Type B pancreatic cell (in vitro differentiated cells): ENCODE results near the gene MRPL55. TPM values are rescaled to one million over a fixed set of nuclear protein-coding genes. Genes with fewer than 3 reads are reported as not detected.

Experiments
- DNase-seq: peaks from one replicate; pipeline ENCODE4 v3.0.0; 2021; ENCODE audit warnings: mixed read lengths; ENCODE audit not compliant: unreplicated experiment; ENCODE audit errors: extremely low spot score
- H3K27ac Mint-ChIP-seq: 2 replicates; pipeline ENCODE4 v1.8.0; 2021; ENCODE audit warnings: mild to moderate bottlenecking, mixed read lengths
- H3K27me3 Mint-ChIP-seq: 2 replicates; pipeline ENCODE4 v1.8.0; 2021; ENCODE audit warnings: mixed read lengths
- H3K36me3 Mint-ChIP-seq: 2 replicates; pipeline ENCODE4 v1.8.0; 2021; ENCODE audit warnings: mixed read lengths
- H3K4me1 Mint-ChIP-seq: one replicate; pipeline ENCODE4 v1.8.0; 2021; ENCODE audit warnings: mixed read lengths; ENCODE audit not compliant: unreplicated experiment
- H3K4me3 Mint-ChIP-seq: 2 replicates; pipeline ENCODE4 v1.8.0; 2021; ENCODE audit warnings: mild to moderate bottlenecking, mixed read lengths
- H3K9me3 Mint-ChIP-seq: 2 replicates; pipeline ENCODE4 v1.8.0; 2021; ENCODE audit warnings: mixed read lengths
- total RNA-seq: library from RNA; stranded (reverse); gene quantifications from 2 replicates; pipeline ENCODE4 v1.2.1, GENCODE V29; 2021; ENCODE audit warnings: low replicate concordance
- TF ChIP-seq, protein P1 (sequence below): fragments of 200-600 bp; sonication (generic); conservative IDR thresholded peaks from 2 replicates; pipeline ENCODE4 v1.5.0; 2021; ENCODE audit warnings: antibody characterized with exemption, mild to moderate bottlenecking

The MRPL55 gene
- total RNA-seq, 1 donor from 2014 or later = 47.4 TPM

DNA sequence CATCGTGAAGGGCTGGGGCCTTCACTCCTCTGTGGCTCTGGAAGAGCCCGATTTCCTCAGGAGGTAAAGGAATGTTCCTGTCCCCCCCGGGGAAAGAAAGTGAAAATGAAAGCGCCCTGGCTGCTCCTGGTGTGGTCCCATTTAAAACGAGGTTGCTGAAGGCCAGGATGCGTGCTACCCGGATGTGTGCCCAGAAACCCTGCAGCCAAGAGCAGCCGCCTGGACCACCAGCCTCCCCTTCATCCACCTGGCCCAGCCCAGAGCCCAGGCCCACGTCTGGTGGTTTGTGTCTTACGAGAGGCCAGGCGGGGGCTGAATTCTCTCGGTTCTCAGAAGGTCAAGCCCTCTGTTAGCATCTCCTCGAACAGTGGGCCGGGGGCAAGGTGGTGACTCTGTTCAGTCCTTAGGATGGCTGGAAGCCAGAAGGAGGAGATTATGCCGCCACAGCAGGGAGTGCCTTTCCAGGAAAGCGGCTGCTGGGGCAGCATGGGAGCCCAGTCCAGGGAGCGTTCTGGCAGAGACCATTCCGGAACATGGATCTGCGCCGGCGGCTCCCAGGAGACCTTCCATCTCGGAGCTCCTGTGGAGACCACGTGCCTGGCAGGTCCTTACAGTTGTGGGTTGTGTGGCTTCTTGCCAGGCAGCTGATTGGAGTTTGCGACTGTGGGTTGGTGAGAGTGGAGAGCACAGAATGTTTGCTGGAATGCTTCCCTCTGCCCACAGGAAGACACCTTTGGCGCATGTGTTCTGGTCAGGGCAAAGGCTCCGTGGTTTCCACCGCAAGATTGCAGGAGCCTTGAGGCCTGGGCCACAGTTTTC lies 32.3 kb upstream of the MRPL55 start:
- peak; percentile 69 for DNase-seq
- Mint-ChIP-seq H3K4me1 (peaks cover 15% of the 10 kb centered on the region), H3K9me3 (no peaks in the 10 kb centered on the region), H3K27me3 (peaks cover 17% of the 10 kb centered on the region), H3K4me3 (peak overlapping the region; percentile 94), H3K27ac (peak overlapping the region; percentile 98), H3K36me3 (no peaks in the 10 kb centered on the region)
- TF ChIP-seq, protein P1, sequence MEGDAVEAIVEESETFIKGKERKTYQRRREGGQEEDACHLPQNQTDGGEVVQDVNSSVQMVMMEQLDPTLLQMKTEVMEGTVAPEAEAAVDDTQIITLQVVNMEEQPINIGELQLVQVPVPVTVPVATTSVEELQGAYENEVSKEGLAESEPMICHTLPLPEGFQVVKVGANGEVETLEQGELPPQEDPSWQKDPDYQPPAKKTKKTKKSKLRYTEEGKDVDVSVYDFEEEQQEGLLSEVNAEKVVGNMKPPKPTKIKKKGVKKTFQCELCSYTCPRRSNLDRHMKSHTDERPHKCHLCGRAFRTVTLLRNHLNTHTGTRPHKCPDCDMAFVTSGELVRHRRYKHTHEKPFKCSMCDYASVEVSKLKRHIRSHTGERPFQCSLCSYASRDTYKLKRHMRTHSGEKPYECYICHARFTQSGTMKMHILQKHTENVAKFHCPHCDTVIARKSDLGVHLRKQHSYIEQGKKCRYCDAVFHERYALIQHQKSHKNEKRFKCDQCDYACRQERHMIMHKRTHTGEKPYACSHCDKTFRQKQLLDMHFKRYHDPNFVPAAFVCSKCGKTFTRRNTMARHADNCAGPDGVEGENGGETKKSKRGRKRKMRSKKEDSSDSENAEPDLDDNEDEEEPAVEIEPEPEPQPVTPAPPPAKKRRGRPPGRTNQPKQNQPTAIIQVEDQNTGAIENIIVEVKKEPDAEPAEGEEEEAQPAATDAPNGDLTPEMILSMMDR = no peak

DNA sequence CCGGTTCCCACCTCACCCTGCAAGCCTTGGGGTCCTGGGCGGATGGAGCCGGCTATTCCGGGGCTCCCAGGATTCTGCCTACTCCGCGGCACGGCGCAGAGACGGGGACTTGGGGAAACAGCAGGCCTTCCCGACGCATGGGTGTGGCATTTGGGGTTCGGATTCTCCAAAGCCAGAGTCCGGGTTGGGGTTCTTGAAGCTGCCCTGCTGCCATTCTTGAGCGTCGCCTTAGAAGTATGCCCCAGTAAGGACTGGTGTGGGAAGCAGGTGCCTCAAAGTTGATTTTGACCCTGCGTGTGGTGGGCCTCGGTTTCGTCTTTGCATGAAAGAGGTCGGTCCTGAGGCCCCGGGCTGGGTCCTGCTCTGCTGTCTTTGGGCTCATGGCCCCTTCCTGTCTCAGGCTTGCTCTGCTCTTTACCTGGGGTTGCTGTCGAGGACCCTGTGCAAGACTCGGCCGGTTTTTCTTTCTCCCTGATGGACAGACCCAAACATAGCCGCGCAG lies 31.7 kb upstream of the MRPL55 start:
- Mint-ChIP-seq H3K4me3 (peak overlapping the region; percentile 94), H3K9me3 (no peaks in the 10 kb centered on the region), H3K36me3 (no peaks in the 10 kb centered on the region), H3K4me1 (peaks cover 15% of the 10 kb centered on the region), H3K27ac (peak overlapping the region; percentile 98), H3K27me3 (peaks cover 24% of the 10 kb centered on the region)
- no peak for DNase-seq
- TF ChIP-seq, protein P1 = no peak

DNA sequence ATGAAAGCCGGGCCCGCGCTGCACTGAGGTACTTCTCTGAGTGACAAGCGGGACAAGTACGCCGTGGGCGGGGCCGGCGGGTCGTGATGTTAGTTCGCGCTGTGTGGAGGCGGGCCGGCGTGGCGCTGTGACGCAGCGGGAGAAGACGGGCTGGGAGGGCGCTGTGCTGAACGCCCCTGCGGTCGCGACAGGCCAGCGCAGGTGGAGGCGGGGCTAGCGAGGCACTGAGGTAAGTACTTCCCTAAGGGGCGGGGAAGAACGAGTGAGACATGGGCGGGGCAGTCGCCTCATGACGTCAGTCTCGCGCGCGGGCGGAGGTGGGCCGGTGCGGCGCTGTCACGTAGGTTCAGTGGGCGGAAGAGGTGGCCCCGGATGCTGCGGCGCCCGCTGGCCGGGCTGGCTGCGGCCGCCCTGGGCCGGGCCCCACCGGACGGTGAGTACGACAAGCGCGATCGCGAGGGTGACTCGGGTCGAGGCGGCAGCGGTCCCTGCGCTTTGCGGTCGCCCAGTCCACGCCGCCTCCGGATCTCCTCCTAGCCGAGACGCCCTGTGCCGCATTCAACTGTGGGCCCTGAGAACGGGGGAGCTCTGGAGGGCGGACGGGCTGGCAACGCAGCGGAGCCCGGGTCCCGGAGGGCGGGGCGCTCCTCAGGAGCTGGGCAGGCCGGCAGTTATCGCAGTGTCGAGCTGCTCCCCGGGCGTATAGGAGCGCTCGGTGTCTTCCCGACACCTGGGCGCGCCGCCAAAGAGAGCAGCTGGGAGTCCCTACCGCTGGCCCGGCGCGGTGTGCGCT lies 31.0 kb upstream of the MRPL55 start, which contains the start of gene GUK1:
Gene GUK1 (plus strand): TSS at position 349 of the 793 bp plus-strand sequence. CDS start 24 bp downstream, at position 373.
- peak within 1 kb of the TSS; percentile 94 for H3K4me3 Mint-ChIP-seq
- H3K4me1 Mint-ChIP-seq = peaks cover 15% of the 10 kb centered on the region
- no peaks in the 10 kb centered on the region for H3K36me3 Mint-ChIP-seq
- TF ChIP-seq, protein P1 = peak; percentile 59
- H3K9me3 Mint-ChIP-seq = no peaks in the 10 kb centered on the region
- peak within 1 kb of the TSS; percentile 98 for H3K27ac Mint-ChIP-seq
- peak; percentile 99 for DNase-seq
- H3K27me3 Mint-ChIP-seq = peaks cover 28% of the 10 kb centered on the region

DNA sequence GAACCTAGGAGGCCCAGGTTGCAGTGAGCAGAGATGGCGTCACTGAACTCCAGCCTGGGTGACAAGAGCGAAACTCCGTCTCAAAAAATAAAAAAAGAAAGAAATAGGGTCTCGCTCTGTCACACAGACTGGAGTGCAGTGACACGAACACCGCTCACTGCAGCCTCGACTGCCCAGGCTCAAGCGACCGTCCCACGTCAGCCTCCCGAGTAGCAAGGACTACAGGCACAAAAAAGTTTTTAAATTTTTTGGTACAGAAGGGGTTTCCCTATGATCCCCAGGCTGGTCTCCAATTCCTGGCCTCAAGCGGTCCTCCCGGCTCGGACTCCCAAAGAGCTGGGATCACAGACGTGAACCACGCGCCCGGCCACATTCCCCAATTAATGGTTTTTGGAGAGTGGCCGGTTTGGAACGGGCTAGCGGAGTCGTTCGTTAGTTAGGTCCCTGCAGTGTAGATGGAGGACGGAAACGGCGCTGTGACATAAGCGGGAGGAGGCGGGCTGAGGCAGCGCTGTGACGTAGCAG lies 30.4 kb upstream of the MRPL55 start:
- H3K9me3 Mint-ChIP-seq = no peaks in the 10 kb centered on the region
- no peak for DNase-seq
- no peaks in the 10 kb centered on the region for H3K36me3 Mint-ChIP-seq
- H3K27ac Mint-ChIP-seq = peak overlapping the region; percentile 98
- peaks cover 15% of the 10 kb centered on the region for H3K4me1 Mint-ChIP-seq
- TF ChIP-seq, protein P1 = no peak
- H3K27me3 Mint-ChIP-seq = peaks cover 33% of the 10 kb centered on the region
- H3K4me3 Mint-ChIP-seq = peak overlapping the region; percentile 94

DNA sequence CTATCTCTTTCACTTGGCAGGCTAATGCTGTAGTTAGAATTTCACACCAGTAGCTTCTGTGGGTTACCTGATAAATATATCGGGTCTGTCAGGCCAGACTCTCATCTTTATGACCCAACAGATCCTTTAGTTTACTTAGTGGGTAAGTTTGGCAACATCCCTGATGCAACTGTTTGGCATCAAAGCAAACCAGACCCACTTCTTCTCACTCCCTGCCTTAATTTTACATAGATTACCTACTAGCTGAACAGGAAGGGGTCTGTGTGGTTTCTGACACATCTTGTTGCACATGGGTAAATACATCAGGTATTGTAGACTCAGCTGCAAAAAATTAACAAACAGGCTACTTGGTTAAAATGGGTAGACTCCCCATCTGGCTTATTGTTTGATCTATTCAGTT lies 27.8 kb upstream of the MRPL55 start:
- no peak for DNase-seq
- Mint-ChIP-seq H3K9me3 (no peaks in the 10 kb centered on the region), H3K36me3 (no peaks in the 10 kb centered on the region), H3K27me3 (peaks cover 33% of the 10 kb centered on the region), H3K4me1 (no peaks in the 10 kb centered on the region), H3K4me3 (no peak overlapping the region), H3K27ac (no peak overlapping the region)
- TF ChIP-seq, protein P1 = no peak
